ENCODE measurements around the gene SRSF3. TPM values are rescaled to one million over a fixed set of nuclear protein-coding genes. Genes with fewer than 3 reads are reported as not detected.

SRSF3 gene
- total RNA-seq, 2 donors from 2014 or later, result 88.5 to 120 TPM

GRCh38 chr6:36613200-36613995 is 19.2 kb downstream of the SRSF3 start:
- Histone ChIP-seq H3K4me3 (no peak overlapping the region), H3K9me3 (no peaks in the 10 kb centered on the region), H3K27ac (no peak overlapping the region), H3K27me3 (replicated peaks; ENCODE audit: insufficient read depth) (no peaks in the 10 kb centered on the region), H3K36me3 (peaks cover 13% of the 10 kb centered on the region), H3K4me1 (ENCODE audit: control insufficient read depth in 1 of 2, low read depth in 2 of 2) (peaks cover 0 to 22% of the 10 kb centered on the region in 2 donors)
- TF ChIP-seq, protein P1, sequence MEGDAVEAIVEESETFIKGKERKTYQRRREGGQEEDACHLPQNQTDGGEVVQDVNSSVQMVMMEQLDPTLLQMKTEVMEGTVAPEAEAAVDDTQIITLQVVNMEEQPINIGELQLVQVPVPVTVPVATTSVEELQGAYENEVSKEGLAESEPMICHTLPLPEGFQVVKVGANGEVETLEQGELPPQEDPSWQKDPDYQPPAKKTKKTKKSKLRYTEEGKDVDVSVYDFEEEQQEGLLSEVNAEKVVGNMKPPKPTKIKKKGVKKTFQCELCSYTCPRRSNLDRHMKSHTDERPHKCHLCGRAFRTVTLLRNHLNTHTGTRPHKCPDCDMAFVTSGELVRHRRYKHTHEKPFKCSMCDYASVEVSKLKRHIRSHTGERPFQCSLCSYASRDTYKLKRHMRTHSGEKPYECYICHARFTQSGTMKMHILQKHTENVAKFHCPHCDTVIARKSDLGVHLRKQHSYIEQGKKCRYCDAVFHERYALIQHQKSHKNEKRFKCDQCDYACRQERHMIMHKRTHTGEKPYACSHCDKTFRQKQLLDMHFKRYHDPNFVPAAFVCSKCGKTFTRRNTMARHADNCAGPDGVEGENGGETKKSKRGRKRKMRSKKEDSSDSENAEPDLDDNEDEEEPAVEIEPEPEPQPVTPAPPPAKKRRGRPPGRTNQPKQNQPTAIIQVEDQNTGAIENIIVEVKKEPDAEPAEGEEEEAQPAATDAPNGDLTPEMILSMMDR (IDR thresholded peaks at IDR 0.05), result no peak
- ATAC-seq (ENCODE audit: insufficient number of reproducible peaks, low FRiP score, low read depth) (no peak), DNase-seq (ENCODE audit: low spot score) (no peak)

- Histone ChIP-seq H3K9me3 (no peaks in the 10 kb centered on the region), H3K27ac (no peak overlapping the region), H3K4me1 (ENCODE audit: control insufficient read depth in 1 of 2, low read depth in 2 of 2) (peaks cover 0 to 12% of the 10 kb centered on the region in 2 donors), H3K36me3 (peaks cover 13% of the 10 kb centered on the region), H3K27me3 (replicated peaks; ENCODE audit: insufficient read depth) (no peaks in the 10 kb centered on the region), H3K4me3 (no peak overlapping the region)
- TF ChIP-seq, protein P1 (IDR thresholded peaks at IDR 0.05), result peak; percentile 67
- DNase-seq (ENCODE audit: low spot score), result no peak
- peak; percentile 66 for ATAC-seq (ENCODE audit: insufficient number of reproducible peaks, low FRiP score, low read depth)
These were observed 21.0 kb downstream of the SRSF3 start for GRCh38 chr6:36615018-36615761.

GRCh38 chr6:36616893-36617521 is 22.8 kb downstream of the SRSF3 start:
- no peak overlapping the region for H3K27ac ChIP-seq
- peaks cover 0 to 12% of the 10 kb centered on the region in 2 donors for H3K4me1 ChIP-seq (ENCODE audit: control insufficient read depth in 1 of 2, low read depth in 2 of 2)
- H3K27me3 ChIP-seq (replicated peaks; ENCODE audit: insufficient read depth), result no peaks in the 10 kb centered on the region
- H3K9me3 ChIP-seq, result no peaks in the 10 kb centered on the region
- no peak overlapping the region for H3K4me3 ChIP-seq
- TF ChIP-seq, protein P1 (IDR thresholded peaks at IDR 0.05), result no peak
- DNase-seq (ENCODE audit: low spot score), result no peak
- no peak for ATAC-seq (ENCODE audit: insufficient number of reproducible peaks, low FRiP score, low read depth)
- H3K36me3 ChIP-seq, result peaks cover 11% of the 10 kb centered on the region

- TF ChIP-seq, protein P1 (IDR thresholded peaks at IDR 0.05), result no peak
- DNase-seq (ENCODE audit: low spot score) (no peak), ATAC-seq (ENCODE audit: insufficient number of reproducible peaks, low FRiP score, low read depth) (no peak)
- Histone ChIP-seq H3K4me1 (ENCODE audit: control insufficient read depth in 1 of 2, low read depth in 2 of 2) (peaks cover 8 to 20% of the 10 kb centered on the region in 2 donors), H3K36me3 (no peaks in the 10 kb centered on the region), H3K4me3 (no peak overlapping the region), H3K27me3 (replicated peaks; ENCODE audit: insufficient read depth) (no peaks in the 10 kb centered on the region), H3K9me3 (no peaks in the 10 kb centered on the region), H3K27ac (no peak overlapping the region)
These were observed 24.5 kb downstream of the SRSF3 start for GRCh38 chr6:36618366-36619355.
